GM23248 (cell line): ENCODE measurements around the gene ADPGK. TPM values are rescaled to one million over a fixed set of nuclear protein-coding genes. Genes with fewer than 3 reads are reported as not detected.
"Not testable (repeated sequence)": the region's sequence is repeated elsewhere in the genome, so short reads cannot be mapped to it uniquely, and the experiment has no call there.

Experiments used
- DNase-seq: peaks from one replicate; pipeline ENCODE4 v3.0.0-alpha.2; 2015
- H2AFZ ChIP-seq: fragments of 200-600 bp; sonication (generic); 2 replicates; pipeline ENCODE4 v1.6.1; 2016; ENCODE audit warnings: antibody characterized with exemption
- H3F3A ChIP-seq: fragments of 200-600 bp; sonication (generic); 2 replicates; pipeline ENCODE4 v1.6.1; 2016; ENCODE audit warnings: mild to moderate bottlenecking, antibody characterized with exemption, mixed run types; ENCODE audit not compliant: insufficient read depth
- H3K27ac ChIP-seq: fragments of 200-600 bp; sonication (generic); 2 replicates; pipeline ENCODE4 v1.5.1; 2016; ENCODE audit warnings: mild to moderate bottlenecking
- H3K27me3 ChIP-seq: fragments of 200-600 bp; sonication (generic); replicated peaks from 2 replicates; pipeline ENCODE4 v1.6.1; 2016; ENCODE audit warnings: mild to moderate bottlenecking; ENCODE audit not compliant: insufficient read depth
- H3K36me3 ChIP-seq: fragments of 200-600 bp; sonication (generic); 2 replicates; pipeline ENCODE4 v1.6.1; 2016; ENCODE audit warnings: low read depth, mild to moderate bottlenecking
- H3K4me1 ChIP-seq: fragments of 200-600 bp; sonication (generic); 2 replicates; pipeline ENCODE4 v1.6.1; 2016; ENCODE audit warnings: mild to moderate bottlenecking; ENCODE audit not compliant: insufficient read depth
- H3K4me2 ChIP-seq: fragments of 200-600 bp; sonication (generic); one replicate; pipeline ENCODE4 v1.6.1; 2016; ENCODE audit warnings: mild to moderate bottlenecking; ENCODE audit not compliant: unreplicated experiment
- H3K4me3 ChIP-seq: fragments of 200-600 bp; sonication (generic); 2 replicates; pipeline ENCODE4 v1.5.1; 2016; ENCODE audit warnings: mild to moderate bottlenecking
- H3K79me2 ChIP-seq: fragments of 200-600 bp; sonication (generic); 2 replicates; pipeline ENCODE4 v1.6.1; 2016; ENCODE audit warnings: mild to moderate bottlenecking; ENCODE audit not compliant: insufficient read depth
- H3K9ac ChIP-seq: fragments of 200-600 bp; sonication (generic); 2 replicates; pipeline ENCODE4 v1.6.1; 2016; ENCODE audit warnings: mild to moderate bottlenecking
- H3K9me2 ChIP-seq: fragments of 200-600 bp; sonication (generic); 2 replicates; pipeline ENCODE4 v1.6.1; 2016; ENCODE audit warnings: mixed run types, mild to moderate bottlenecking, moderate library complexity; ENCODE audit not compliant: insufficient read depth
- H3K9me3 ChIP-seq: fragments of 200-600 bp; sonication (generic); one replicate; pipeline ENCODE4 v1.6.1; 2017; ENCODE audit warnings: low read depth
- H4K20me1 ChIP-seq: fragments of 200-600 bp; sonication (generic); 2 replicates; pipeline ENCODE4 v1.6.0; 2016; ENCODE audit not compliant: insufficient read depth
- EZH2 ChIP-seq: fragments of 200-600 bp; sonication (generic); IDR thresholded peaks from 2 replicates; pipeline ENCODE4 v1.6.1; 2018; ENCODE audit warnings: antibody characterized with exemption, mild to moderate bottlenecking; ENCODE audit not compliant: insufficient read depth, poor library complexity, severe bottlenecking
- EZH2phosphoT487 ChIP-seq: fragments of 200-600 bp; sonication (generic); IDR thresholded peaks from 2 replicates; pipeline ENCODE4 v1.6.1; 2018; ENCODE audit warnings: antibody characterized with exemption, moderate library complexity, mild to moderate bottlenecking, low read depth; ENCODE audit not compliant: insufficient read depth
- WGBS, 2 experiments: methylation state at CpG; one replicate each; pipeline ENCODE4 v1.1.6; 2015 to 2017; ENCODE audit warnings: low lambda C conversion rate in 2 of 2, low coverage in 1 of 2; ENCODE audit errors: missing lambda C conversion rate in 2 of 2; 5-methylcytosine and 5-hydroxymethylcytosine counted together
- in situ Hi-C: fragments of 300-500 bp; cut with MboI; formaldehyde crosslinking; loops from 2 replicates; pipeline ENCODE4 v1.15.0; 2020
- polyA plus RNA-seq: library from polyadenylated mRNA; unstranded; fragments of >200 nt; fragmentation: Nextera tagmentation; extraction: Ambion mirVana; gene quantifications from 2 replicates; pipeline ENCODE4 v1.2.1, GENCODE V29; 2016
- total RNA-seq: library from RNA; depleted of rRNA; stranded (reverse); fragments of >200 nt; shearing (Covaris generic); gene quantifications from 2 replicates; pipeline ENCODE4 v1.2.3, GENCODE V29; 2014

The ADPGK gene
- total and polyA plus RNA-seq, 2 experiments from 2014 or later = 50.5 to 66.6 TPM

GRCh38 chr15:72733941-72734738 lies 49.4 kb downstream of the ADPGK start:
- no peak overlapping the region for H3K4me2 ChIP-seq
- no peaks in the 10 kb centered on the region for H3K4me1 ChIP-seq
- H3K9ac ChIP-seq = no peak overlapping the region
- H3K79me2 ChIP-seq = no peaks in the 10 kb centered on the region
- H3F3A ChIP-seq = no peaks in the 10 kb centered on the region
- no peaks in the 10 kb centered on the region for H3K9me2 ChIP-seq
- H3K4me3 ChIP-seq = no peak overlapping the region
- H4K20me1 ChIP-seq = no peaks in the 10 kb centered on the region
- no peaks in the 10 kb centered on the region for H3K27me3 ChIP-seq
- H3K36me3 ChIP-seq = peaks cover 14% of the 10 kb centered on the region; the same call in 1 of the 2 replicates
- H3K27ac ChIP-seq = no peak overlapping the region
- DNase-seq = no peak
- TF ChIP-seq EZH2phosphoT487 (no peak), EZH2 (no peak)
- WGBS, 2 experiments = 93 to 97% methylated on average over 2 of the region's 2 CpGs
- H2AFZ ChIP-seq = no peak overlapping the region
- no peaks in the 10 kb centered on the region for H3K9me3 ChIP-seq
- in situ Hi-C loops = no loop called here

GRCh38 chr15:72732516-72732915 lies 51.0 kb downstream of the ADPGK start:
- TF ChIP-seq EZH2 (no peak), EZH2phosphoT487 (no peak)
- in situ Hi-C loops = no loop called here
- no peaks in the 10 kb centered on the region for H3K27me3 ChIP-seq
- no peak overlapping the region for H3K9ac ChIP-seq
- H3K36me3 ChIP-seq = peaks cover 12% of the 10 kb centered on the region; the same call in 1 of the 2 replicates
- no peak overlapping the region for H3K27ac ChIP-seq
- no peak overlapping the region for H3K4me2 ChIP-seq
- no peaks in the 10 kb centered on the region for H4K20me1 ChIP-seq
- no peaks in the 10 kb centered on the region for H3K9me2 ChIP-seq
- no peak overlapping the region for H3K4me3 ChIP-seq
- H3K4me1 ChIP-seq = 0 out of 2 replicates have a peak, but pooled peaks cover 2% of the 10 kb centered on the region
- H2AFZ ChIP-seq = no peak overlapping the region
- 91 to 92% methylated on average over 4 of the region's 4 CpGs for WGBS, 2 experiments
- H3F3A ChIP-seq = no peaks in the 10 kb centered on the region
- no peaks in the 10 kb centered on the region for H3K9me3 ChIP-seq
- DNase-seq = no peak
- H3K79me2 ChIP-seq = no peaks in the 10 kb centered on the region

- 0 out of 2 replicates have a peak, but pooled peaks cover 2% of the 10 kb centered on the region for H3K4me1 ChIP-seq
- no peaks in the 10 kb centered on the region for H3K27me3 ChIP-seq
- no peak overlapping the region for H3K27ac ChIP-seq
- DNase-seq = no peak
- no peak for TF ChIP-seq EZH2phosphoT487
- TF ChIP-seq EZH2 = no peak
- H3F3A ChIP-seq = no peaks in the 10 kb centered on the region
- no peaks in the 10 kb centered on the region for H3K79me2 ChIP-seq
- H4K20me1 ChIP-seq = no peaks in the 10 kb centered on the region
- no peaks in the 10 kb centered on the region for H3K9me3 ChIP-seq
- no peak overlapping the region for H2AFZ ChIP-seq
- H3K9ac ChIP-seq = no peak overlapping the region
- H3K4me2 ChIP-seq = no peak overlapping the region
- H3K36me3 ChIP-seq = peaks cover 12% of the 10 kb centered on the region; the same call in 1 of the 2 replicates
- H3K4me3 ChIP-seq = no peak overlapping the region
- in situ Hi-C loops = no loop called here
- no peaks in the 10 kb centered on the region for H3K9me2 ChIP-seq
Observed at GRCh38 chr15:72732086-72732485, 51.5 kb downstream of the ADPGK start.

GRCh38 chr15:72728821-72729220 lies 54.7 kb downstream of the ADPGK start:
- no peak for DNase-seq
- no peak overlapping the region for H3K27ac ChIP-seq
- no peaks in the 10 kb centered on the region for H3K9me3 ChIP-seq
- H3F3A ChIP-seq = no peaks in the 10 kb centered on the region
- in situ Hi-C loops = no loop called here
- WGBS, 2 experiments = 97 to 100% methylated on average over 1 of the region's 1 CpG
- peaks cover 12% of the 10 kb centered on the region; the same call in 1 of the 2 replicates for H3K36me3 ChIP-seq
- no peaks in the 10 kb centered on the region for H3K27me3 ChIP-seq
- H3K4me2 ChIP-seq = no peak overlapping the region
- H3K9ac ChIP-seq = no peak overlapping the region
- no peaks in the 10 kb centered on the region for H4K20me1 ChIP-seq
- H2AFZ ChIP-seq = no peak overlapping the region
- 0 out of 2 replicates have a peak, but pooled peaks cover 2% of the 10 kb centered on the region for H3K4me1 ChIP-seq
- H3K79me2 ChIP-seq = no peaks in the 10 kb centered on the region
- H3K4me3 ChIP-seq = no peak overlapping the region
- no peaks in the 10 kb centered on the region for H3K9me2 ChIP-seq
- TF ChIP-seq EZH2 = no peak
- no peak for TF ChIP-seq EZH2phosphoT487

- in situ Hi-C loops, H3K27ac ChIP-seq, H3K9me3 ChIP-seq, H4K20me1 ChIP-seq, H3K9me2 ChIP-seq, H3K27me3 ChIP-seq, H3K4me1 ChIP-seq, H3K4me3 ChIP-seq, H3K4me2 ChIP-seq, H3K79me2 ChIP-seq, H2AFZ ChIP-seq, H3F3A ChIP-seq, H3K9ac ChIP-seq: not testable (repeated sequence)
- H3K36me3 ChIP-seq = peaks cover 12% of the 10 kb centered on the region; the same call in 1 of the 2 replicates
- peak; percentile 30 for DNase-seq
- WGBS, 2 experiments = 50 to 67% methylated on average over 1 of the region's 1 CpG
Observed at GRCh38 chr15:72728249-72728648, 55.3 kb downstream of the ADPGK start.
